Measurements from ENCODE around the gene DPP8.

- TF ChIP-seq POLR2A (IDR thresholded peaks at IDR 0.05; ENCODE audit: low read depth) (no peak), POLR2AphosphoS5 (IDR thresholded peaks at IDR 0.05) (no peak)
Measured at GRCh38 chr15:65528461-65529060, 11.1 kb upstream of the DPP8 start.

Data from esophagus muscularis mucosa (tissue), 2 donors.